A549 (cell line): ENCODE measurements around the gene PLXNB3. TPM values are rescaled to one million over a fixed set of nuclear protein-coding genes. Genes with fewer than 3 reads are reported as not detected.
A peak's percentile ranks its signal among the peaks of the same experiment; 100 is the strongest.

Experiments
- ATAC-seq, 2 experiments: fragments of 200-7000 bp in 1 of 2; fragments of >200 bp in 1 of 2; cut with Nextera tagmentation in 1 of 2; cut with Tn5 transposase in 1 of 2; 3 replicates each; pipeline versions ENCODE4 v1.8.0 to v1.9.1; 2018 to 2020; ENCODE audit warnings: mild to moderate bottlenecking in 1 of 2, moderate library complexity in 1 of 2
- CTCF ChIA-PET: fragments of 300-600 bp; sonication (Branson Sonifier 250); formaldehyde crosslinking; extraction: SDS; loops from one replicate; lab custom pipeline; 2021; ENCODE audit warnings: antibody characterized with exemption, inconsistent platforms; lab: Yijun Ruan, JAX
- POLR2A ChIA-PET: fragments of 350-600 bp; formaldehyde crosslinking; extraction: SDS; loops from one replicate; lab custom pipeline; 2021; ENCODE audit warnings: antibody characterized with exemption, inconsistent platforms; lab: Yijun Ruan, JAX
- DNase-seq, 2 experiments: peaks; one replicate each; pipeline versions ENCODE4 v3.0.0 to v3.0.0-alpha.2; 2011 to 2016; ENCODE audit warnings: low read depth in 1 of 2, low spot score in 1 of 2
- FAIRE-seq: peaks from 2 replicates; lab custom pipeline; 2011; peaks lifted over from hg19 to GRCh38; lab: Jason Lieb, UNC
- H3K27ac ChIP-seq, 2 experiments: fragments of >200 bp; sonication (Bioruptor Twin); formaldehyde crosslinking; 3 replicates each; pipeline ENCODE4 v1.5.1; 2016 to 2017
- H3K4me1 ChIP-seq: fragments of >200 bp; sonication (Bioruptor Twin); formaldehyde crosslinking; 3 replicates; pipeline ENCODE4 v1.6.1; 2016
- H3K4me2 ChIP-seq: fragments of >200 bp; sonication (Bioruptor Twin); formaldehyde crosslinking; 3 replicates; pipeline ENCODE4 v1.6.1; 2016
- H3K4me3 ChIP-seq: fragments of >200 bp; sonication (Bioruptor Twin); formaldehyde crosslinking; 3 replicates; pipeline ENCODE4 v1.5.1; 2016
- H3K9me3 ChIP-seq: fragments of >200 bp; sonication (Bioruptor Twin); formaldehyde crosslinking; 3 replicates; pipeline ENCODE4 v1.6.1; 2016
- BCL3 ChIP-seq: fragments of >200 bp; sonication (Bioruptor Twin); formaldehyde crosslinking; IDR thresholded peaks from 3 replicates; pipeline ENCODE4 v1.6.1; 2016
- CHD4 ChIP-seq: fragments of 200-600 bp; sonication (generic); IDR thresholded peaks from 2 replicates; pipeline ENCODE4 v1.6.1; 2016; ENCODE audit warnings: antibody characterized with exemption, mild to moderate bottlenecking, borderline replicate concordance
- CTCF ChIP-seq: fragments of >200 bp; sonication (Bioruptor Twin); formaldehyde crosslinking; IDR thresholded peaks from 3 replicates; pipeline ENCODE4 v1.5.1; 2016
- ELK1 ChIP-seq: fragments of 150-350 bp; IDR thresholded peaks from 2 replicates; pipeline ENCODE4 v1.6.1; 2014; ENCODE audit warnings: low read depth, mild to moderate bottlenecking, low read length
- EP300 ChIP-seq, 2 experiments: fragments of >200 bp; sonication (Bioruptor Twin); formaldehyde crosslinking; IDR thresholded peaks; 2 replicates in 1 of 2; 3 replicates in 1 of 2; pipeline ENCODE4 v1.6.1; 2016 to 2017
- ESRRA ChIP-seq: fragments of 150-350 bp; IDR thresholded peaks from 2 replicates; pipeline ENCODE4 v1.6.1; 2014; ENCODE audit warnings: mild to moderate bottlenecking, low read length, borderline replicate concordance
- FOSL2 ChIP-seq, 2 experiments: fragments of 450-650 bp in 1 of 2; fragments of >200 bp in 1 of 2; sonication (Bioruptor Twin) in 1 of 2; formaldehyde crosslinking; IDR thresholded peaks; 2 replicates each; pipeline versions ENCODE4 v1.5.0 to v1.6.1; 2016 to 2020; ENCODE audit warnings: mild to moderate bottlenecking in 1 of 2, moderate library complexity in 1 of 2
- FOXS1 ChIP-seq: fragments of 250-450 bp; sonication (Bioruptor Pico); IDR thresholded peaks from 2 replicates; pipeline ENCODE4 v1.5.0; 2020; ENCODE audit warnings: mild to moderate bottlenecking, moderate library complexity
- GATA3 ChIP-seq: IDR thresholded peaks from 2 replicates; pipeline ENCODE4 v1.6.1; 2012; ENCODE audit warnings: borderline replicate concordance
- HMGXB4 ChIP-seq: fragments of 250-450 bp; sonication (Bioruptor Pico); IDR thresholded peaks from 2 replicates; pipeline ENCODE4 v1.5.0; 2021; ENCODE audit warnings: mild to moderate bottlenecking, moderate library complexity, borderline replicate concordance
- HOXA7 ChIP-seq: fragments of 250-450 bp; sonication (Bioruptor Pico); IDR thresholded peaks from 2 replicates; pipeline ENCODE4 v1.5.0; 2020; ENCODE audit warnings: mild to moderate bottlenecking, moderate library complexity
- HOXB5 ChIP-seq: fragments of 250-450 bp; sonication (Bioruptor Pico); IDR thresholded peaks from 2 replicates; pipeline ENCODE4 v1.5.0; 2020; ENCODE audit warnings: mild to moderate bottlenecking, moderate library complexity
- JUNB ChIP-seq: fragments of >200 bp; sonication (Bioruptor Twin); formaldehyde crosslinking; IDR thresholded peaks from 2 replicates; pipeline ENCODE4 v1.6.1; 2016
- KDM5A ChIP-seq: fragments of 200-600 bp; sonication (generic); IDR thresholded peaks from 2 replicates; pipeline ENCODE4 v1.6.1; 2016; ENCODE audit warnings: antibody characterized with exemption, mild to moderate bottlenecking
- PBX3 ChIP-seq: IDR thresholded peaks from 2 replicates; pipeline ENCODE4 v1.6.1; 2012
- RAD21 ChIP-seq, 2 experiments: fragments of >200 bp in 1 of 2; sonication (Bioruptor Twin) in 1 of 2; formaldehyde crosslinking in 1 of 2; IDR thresholded peaks in 1 of 2; conservative IDR thresholded peaks in 1 of 2; 2 replicates in 1 of 2; 3 replicates in 1 of 2; pipeline ENCODE4 v1.6.1; 2012 to 2018; ENCODE audit warnings: inconsistent platforms in 1 of 2
- RARB ChIP-seq: fragments of 250-450 bp; sonication (Bioruptor Pico); IDR thresholded peaks from 2 replicates; pipeline ENCODE4 v1.8.0; 2021; ENCODE audit warnings: mild to moderate bottlenecking, moderate library complexity
- RCOR1 ChIP-seq: fragments of 150-350 bp; IDR thresholded peaks from 2 replicates; pipeline ENCODE4 v1.6.1; 2014; ENCODE audit warnings: antibody characterized with exemption, low read length, low read depth
- SMC3 ChIP-seq: fragments of >200 bp; sonication (Bioruptor Twin); formaldehyde crosslinking; IDR thresholded peaks from 3 replicates; pipeline ENCODE4 v1.6.1; 2018; ENCODE audit warnings: inconsistent platforms
- TFCP2L1 ChIP-seq: fragments of 250-450 bp; sonication (Bioruptor Pico); IDR thresholded peaks from 2 replicates; pipeline ENCODE4 v1.5.0; 2021; ENCODE audit warnings: mild to moderate bottlenecking
- TP53 ChIP-seq: fragments of 250-450 bp; sonication (Bioruptor Pico); IDR thresholded peaks from 2 replicates; pipeline ENCODE4 v1.5.0; 2021; ENCODE audit warnings: mild to moderate bottlenecking, moderate library complexity
- ZC3H11A ChIP-seq: fragments of 450-650 bp; IDR thresholded peaks from 2 replicates; pipeline ENCODE4 v1.6.1; 2014; ENCODE audit warnings: antibody characterized with exemption, mild to moderate bottlenecking
- ZFP36 ChIP-seq: fragments of 450-650 bp; IDR thresholded peaks from 2 replicates; pipeline ENCODE4 v1.6.1; 2014; ENCODE audit warnings: borderline replicate concordance; ENCODE audit not compliant: partially characterized antibody
- ZNF302 ChIP-seq: fragments of 250-450 bp; sonication (Bioruptor Pico); IDR thresholded peaks from 2 replicates; pipeline ENCODE4 v1.9.0; 2021; ENCODE audit warnings: inconsistent platforms, mild to moderate bottlenecking, moderate library complexity
- WGBS: methylation state at CpG from one replicate; pipeline ENCODE4 v1.1.6; 2017; ENCODE audit errors: missing lambda C conversion rate; 5-methylcytosine and 5-hydroxymethylcytosine counted together
- polyA plus RNA-seq, 4 experiments: library from polyadenylated mRNA; depleted of rRNA in 3 of 4; stranded (reverse); fragments of >200 nt; fragmentation: RNase III in 1 of 4; extraction: RNeasy Plus Mini Kit Qiagen cat#74134 plus additional on column Dnase treatment in 1 of 4; gene quantifications; 2 replicates in 3 of 4; 3 replicates in 1 of 4; pipeline ENCODE4 v1.2.3, GENCODE V29; 2011 to 2017
- TF ChIP-seq, protein P1 (sequence below): fragments of 250-450 bp; sonication (Bioruptor Pico); IDR thresholded peaks from 2 replicates; pipeline ENCODE4 v1.5.0; 2020; ENCODE audit warnings: low read depth, mild to moderate bottlenecking, moderate library complexity

Gene PLXNB3
- polyA plus RNA-seq, 2 of the 4 experiments (the other 2 are of a cell fraction), result 1.1 to 2.5 TPM

GRCh38 chrX:153781428-153782047 is 17.5 kb downstream of the PLXNB3 start (continued):
- no peak for TF ChIP-seq TP53
- TF ChIP-seq ZC3H11A, result no peak
- TF ChIP-seq HOXA7 (CRISPR knock-in tag), result no peak
- TF ChIP-seq RARB (CRISPR knock-in tag), result no peak
- no peak for TF ChIP-seq TFCP2L1 (CRISPR knock-in tag)
- no peak for TF ChIP-seq GATA3
- no peak for TF ChIP-seq BCL3
- TF ChIP-seq JUNB, result no peak
- no peak for TF ChIP-seq RCOR1
- no peak for TF ChIP-seq FOXS1 (CRISPR knock-in tag)
- TF ChIP-seq ESRRA, result no peak

GRCh38 chrX:153782313-153782712 is 18.3 kb downstream of the PLXNB3 start:
- no peak overlapping the region for H3K4me2 ChIP-seq

More at GRCh38 chrX:153782313-153782712, 18.3 kb downstream of the PLXNB3 start:
- FAIRE-seq (no peak), ATAC-seq (peak in 1 of 2 experiments; percentile 11; a peak in 3 of 6 replicates), DNase-seq (no peak)
- CTCF ChIA-PET, result interaction anchor here (1.0 to 4.9 kb wide), 5 partner anchors 12 to 56 kb away, joined by 3 to 27 read pairs (median 3); partner anchors contain the start of genes IDH3G, PLXNB3 and SSR4
- TF ChIP-seq, protein P1, sequence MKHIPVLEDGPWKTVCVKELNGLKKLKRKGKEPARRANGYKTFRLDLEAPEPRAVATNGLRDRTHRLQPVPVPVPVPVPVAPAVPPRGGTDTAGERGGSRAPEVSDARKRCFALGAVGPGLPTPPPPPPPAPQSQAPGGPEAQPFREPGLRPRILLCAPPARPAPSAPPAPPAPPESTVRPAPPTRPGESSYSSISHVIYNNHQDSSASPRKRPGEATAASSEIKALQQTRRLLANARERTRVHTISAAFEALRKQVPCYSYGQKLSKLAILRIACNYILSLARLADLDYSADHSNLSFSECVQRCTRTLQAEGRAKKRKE (CRISPR knock-in tag), result no peak
- TF ChIP-seq PBX3 (no peak), EP300 (IDR thresholded peaks at IDR 0.05) (no peak), HOXA7 (CRISPR knock-in tag) (no peak), TP53 (no peak), TFCP2L1 (CRISPR knock-in tag) (no peak), ESRRA (no peak), SMC3 (no peak), HMGXB4 (CRISPR knock-in tag) (no peak), RAD21 (conservative IDR thresholded peaks at IDR 0.05 in 1 of 2, IDR thresholded peaks at IDR 0.05 in 1 of 2) (no peak), ZNF302 (CRISPR knock-in tag) (no peak), HOXB5 (no peak), JUNB (no peak), CTCF (no peak), KDM5A (no peak), ELK1 (no peak), FOSL2 (IDR thresholded peaks at IDR 0.05) (no peak), FOSL2 (CRISPR knock-in tag; IDR thresholded peaks at IDR 0.05) (no peak), CHD4 (no peak), FOXS1 (CRISPR knock-in tag) (no peak), ZFP36 (no peak)
- POLR2A ChIA-PET, result interaction anchor here (1.0 kb wide), 1 partner anchor 12 kb away, joined by 3 read pairs; the partner anchor contains the start of genes IDH3G and SSR4
- Histone ChIP-seq H3K4me3 (no peak overlapping the region), H3K27ac (no peak overlapping the region), H3K4me1 (no peaks in the 10 kb centered on the region), H3K9me3 (no peaks in the 10 kb centered on the region)
- WGBS, result 87% methylated on average over 3 of the region's 11 CpGs
